Amniotic stem cell (primary cell): ENCODE results near the gene PDLIM5.

Source experiments
- DNase-seq: peaks from one replicate; lab custom pipeline; 2025; lab: John Stamatoyannopoulos, UW

Gene PDLIM5

GRCh38 chr4:94700298-94700697, 248.6 kb downstream of the PDLIM5 start:
- no peak for DNase-seq

GRCh38 chr4:94701631-94702300, 250.0 kb downstream of the PDLIM5 start:
- DNase-seq: no peak

- DNase-seq: no peak
Observed at GRCh38 chr4:94711635-94712034, 259.9 kb downstream of the PDLIM5 start.

- no peak for DNase-seq
Observed at GRCh38 chr4:94714365-94715160, 262.8 kb downstream of the PDLIM5 start.

GRCh38 chr4:94715726-94716125, 264.0 kb downstream of the PDLIM5 start:
- no peak for DNase-seq
